Inflammatory macrophage (primary cell): ENCODE measurements around the gene CAMKK2.
"Not testable (repeated sequence)": the region's sequence is repeated elsewhere in the genome, so short reads cannot be mapped to it uniquely, and the experiment has no call there.

Experiments used
- DNase-seq, 2 donors: peaks; one replicate each; pipeline ENCODE4 v3.0.0-alpha.2; 2020 to 2022

Gene CAMKK2

GRCh38 chr12:121245031-121245430 lies 51.5 kb downstream of the CAMKK2 start:
- DNase-seq: no peak

DNA sequence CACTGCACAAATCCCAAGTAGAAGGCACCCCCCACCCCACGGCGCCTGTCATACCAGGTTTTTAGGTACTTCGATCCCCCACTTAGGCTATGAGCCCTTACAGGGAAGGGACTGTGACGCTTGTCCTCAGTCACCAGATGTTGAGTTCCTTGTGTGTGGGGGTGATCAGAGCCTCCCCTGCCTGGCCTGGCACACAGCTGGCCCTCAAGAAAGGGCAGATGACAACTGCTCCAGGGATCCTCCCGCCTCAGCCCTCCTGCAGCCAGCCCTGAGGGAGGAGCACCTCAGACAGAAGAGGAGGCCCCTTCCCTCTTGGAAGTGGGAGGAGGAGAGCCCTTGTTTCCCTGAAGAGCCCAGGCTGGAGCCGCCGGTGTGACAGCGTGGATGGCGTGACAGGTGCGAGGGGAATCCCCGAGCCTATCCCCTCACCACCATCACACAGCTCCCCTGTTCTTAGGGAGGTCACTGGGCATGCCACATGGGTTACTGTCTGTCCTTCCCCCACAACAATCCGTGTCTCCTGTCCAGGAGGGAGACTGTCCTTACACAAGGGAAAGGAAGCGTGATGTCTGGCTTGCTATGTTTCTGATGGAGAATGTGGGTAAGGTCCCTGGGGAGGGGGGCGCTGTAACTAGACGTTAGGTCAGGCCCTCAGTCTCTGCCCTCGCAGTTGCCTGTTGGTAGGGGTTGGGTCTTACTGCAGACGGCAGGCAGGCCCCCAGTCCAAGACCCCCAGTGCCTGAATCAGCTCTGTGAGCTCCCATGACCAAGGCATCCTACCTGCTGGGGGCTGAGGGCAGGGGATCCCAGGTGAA lies 55.1 kb downstream of the CAMKK2 start:
- peak; percentile 12 to 31 for DNase-seq

DNA sequence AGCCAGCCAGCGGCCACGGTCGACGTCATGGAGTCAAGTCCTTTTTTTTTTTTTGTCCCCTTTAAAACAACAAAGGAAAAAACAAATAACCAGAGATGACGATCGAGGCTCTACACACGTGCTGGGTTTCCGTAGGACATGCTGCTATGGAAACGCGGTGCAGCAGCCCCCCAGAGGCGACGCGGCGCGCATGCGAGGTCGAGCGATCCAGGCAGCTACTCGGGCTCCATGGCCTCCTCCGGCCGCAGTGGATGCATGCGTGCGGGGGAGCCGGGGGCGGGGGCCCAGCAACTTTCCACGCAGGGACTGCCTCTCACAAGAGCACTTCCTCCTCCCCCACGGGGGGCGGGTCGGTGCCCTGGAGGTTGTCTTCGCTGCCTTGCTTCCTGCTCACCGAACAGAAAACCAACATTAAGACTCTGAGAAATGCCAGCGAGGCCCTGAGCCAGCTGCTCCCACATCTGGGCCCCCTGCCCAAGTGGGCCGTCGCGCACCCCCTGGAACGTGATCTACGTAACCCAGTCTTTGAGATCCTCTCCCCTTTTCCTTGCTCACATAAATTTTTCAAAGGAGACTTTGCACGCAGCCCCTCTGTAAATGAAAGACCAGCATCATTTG lies 55.9 kb downstream of the CAMKK2 start:
- peak; percentile 63 to 83 for DNase-seq

- no peak for DNase-seq
Observed at GRCh38 chr12:121240062-121240420, 56.5 kb downstream of the CAMKK2 start.

DNA sequence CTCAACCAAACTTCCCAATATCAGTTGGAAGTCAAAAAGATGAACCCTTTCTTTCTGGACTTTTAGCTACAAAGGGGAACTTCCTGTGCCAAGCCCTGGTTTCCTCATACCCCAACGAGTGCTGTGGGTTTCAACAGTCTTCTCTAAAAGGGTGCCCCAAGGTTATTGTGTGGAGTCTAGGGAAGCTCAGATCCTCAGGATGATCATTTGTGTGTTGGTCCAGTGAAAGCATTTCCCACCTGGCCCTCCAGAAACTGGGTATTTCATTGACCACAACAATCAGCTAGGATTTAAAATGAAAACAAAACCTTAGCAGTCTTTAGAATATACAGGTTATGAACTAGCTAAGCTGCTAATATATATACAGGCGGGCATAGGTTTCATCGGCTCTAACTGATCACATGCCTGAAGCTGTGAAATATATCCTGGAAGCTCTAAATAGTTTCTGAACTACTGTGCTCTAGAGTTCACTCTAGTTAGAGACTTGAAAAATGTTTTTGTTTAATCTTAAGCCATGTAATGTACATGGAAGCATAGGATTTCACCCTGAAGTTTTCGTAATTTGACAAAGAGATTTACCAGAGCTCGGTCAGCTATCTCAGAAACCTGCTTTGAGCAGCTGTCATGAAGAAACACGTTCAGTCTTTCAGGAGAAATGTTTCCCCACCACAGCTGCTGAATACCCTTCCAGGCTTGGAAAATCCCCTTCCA lies 57.0 kb downstream of the CAMKK2 start:
- DNase-seq: peak; percentile 86 to 87

- peak in 1 of 2 donors; percentile 48 for DNase-seq
Observed at GRCh38 chr12:121238604-121239350, 57.7 kb downstream of the CAMKK2 start.

GRCh38 chr12:121238086-121238485 lies 58.4 kb downstream of the CAMKK2 start:
- no peak for DNase-seq

GRCh38 chr12:121237415-121237814 lies 59.1 kb downstream of the CAMKK2 start:
- DNase-seq: no peak

DNA sequence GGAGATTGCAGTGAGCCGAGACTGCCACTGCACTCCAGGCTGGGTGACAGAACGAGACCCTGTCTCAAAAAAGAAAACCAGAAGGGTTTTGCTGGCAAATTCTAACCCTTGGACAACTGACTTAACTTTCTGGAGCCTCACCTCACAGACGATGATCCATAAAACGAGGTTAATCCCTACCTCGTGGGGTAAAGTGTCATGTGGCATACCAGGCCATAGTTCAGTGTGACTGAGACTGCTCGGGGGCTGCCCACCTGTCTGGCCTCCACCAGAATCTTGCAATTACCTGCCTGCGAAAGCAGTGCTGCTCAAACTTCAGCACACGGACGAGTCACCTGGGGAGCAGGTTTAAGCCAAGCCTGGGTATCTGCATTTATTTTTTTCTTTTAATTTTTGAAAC lies 59.7 kb downstream of the CAMKK2 start:
- no peak for DNase-seq

GRCh38 chr12:121233628-121234020 lies 62.9 kb downstream of the CAMKK2 start:
- no peak for DNase-seq

GRCh38 chr12:121232977-121233627 lies 63.4 kb downstream of the CAMKK2 start:
- no peak for DNase-seq

DNA sequence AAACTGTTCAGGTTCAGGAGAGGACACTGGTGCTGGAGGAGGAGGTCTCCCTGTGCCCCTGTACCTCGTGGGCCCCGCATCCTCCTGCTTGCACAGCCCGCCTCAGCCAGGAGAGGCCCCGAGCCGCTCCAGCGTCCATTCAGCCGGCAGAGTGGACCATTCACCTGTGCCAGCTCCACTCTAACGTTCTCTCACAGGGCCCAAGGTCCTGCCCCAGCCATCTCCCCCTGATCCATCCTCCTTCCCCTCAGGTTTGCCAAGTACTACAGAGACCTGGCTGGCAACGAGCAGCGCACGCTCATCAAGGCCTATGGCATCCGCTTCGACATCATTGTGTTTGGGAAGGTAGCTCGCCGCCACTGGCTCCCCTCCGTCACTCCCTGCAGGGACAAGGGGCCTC lies 64.3 kb downstream of the CAMKK2 start:
- DNase-seq: no peak

DNA sequence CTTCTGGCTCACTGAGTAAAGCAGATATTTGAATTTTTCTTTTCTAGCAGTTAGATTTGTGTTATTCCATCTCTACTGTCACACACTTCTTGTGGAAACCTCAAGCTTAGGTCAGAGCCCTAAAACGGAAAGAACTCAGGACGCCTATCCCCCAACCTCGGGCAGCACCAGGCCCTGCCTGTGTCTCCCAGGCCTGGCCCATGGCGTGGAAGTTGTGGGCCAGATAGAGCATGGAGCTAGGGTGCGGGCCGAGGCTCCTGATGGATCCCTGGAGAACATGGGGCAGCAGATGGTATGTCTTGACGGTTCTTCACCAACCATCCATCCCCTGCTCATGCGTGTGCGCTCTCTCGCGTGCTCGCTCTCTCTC lies 66.0 kb downstream of the CAMKK2 start:
- no peak for DNase-seq

DNA sequence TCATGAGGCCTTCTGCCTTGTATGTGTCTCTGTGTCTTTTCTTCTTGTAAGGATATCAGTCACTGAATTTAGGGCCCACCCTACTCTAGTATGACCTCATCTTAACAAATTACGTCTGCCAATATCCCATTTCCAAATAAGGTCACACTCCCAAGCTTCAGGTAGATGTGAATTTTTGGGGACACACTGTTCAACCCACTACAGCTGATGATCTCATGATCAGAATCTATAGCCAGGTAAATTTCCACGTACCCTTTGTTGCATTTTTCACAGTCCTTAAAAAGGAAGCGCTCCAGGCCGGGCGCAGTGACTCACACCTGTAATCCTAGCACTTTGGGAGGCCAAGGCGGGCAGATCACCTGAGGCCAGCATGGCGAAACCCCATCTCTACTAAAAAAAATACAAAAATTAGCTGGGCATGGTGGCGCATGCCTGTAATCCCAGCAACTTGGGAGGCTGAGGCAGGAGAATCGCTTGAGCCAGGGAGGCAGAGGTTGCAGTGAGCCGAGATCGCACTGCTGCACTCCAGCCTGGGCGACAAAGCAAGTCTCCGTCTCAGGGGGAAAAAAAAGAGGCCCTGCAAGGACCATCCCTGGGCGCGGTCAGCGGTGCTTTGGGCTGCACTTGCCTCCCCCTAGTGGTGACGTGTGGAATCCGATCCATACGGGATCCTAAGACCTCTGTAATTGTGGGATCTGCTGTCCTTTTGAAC lies 66.5 kb downstream of the CAMKK2 start:
- DNase-seq: peak; percentile 76 to 77

DNA sequence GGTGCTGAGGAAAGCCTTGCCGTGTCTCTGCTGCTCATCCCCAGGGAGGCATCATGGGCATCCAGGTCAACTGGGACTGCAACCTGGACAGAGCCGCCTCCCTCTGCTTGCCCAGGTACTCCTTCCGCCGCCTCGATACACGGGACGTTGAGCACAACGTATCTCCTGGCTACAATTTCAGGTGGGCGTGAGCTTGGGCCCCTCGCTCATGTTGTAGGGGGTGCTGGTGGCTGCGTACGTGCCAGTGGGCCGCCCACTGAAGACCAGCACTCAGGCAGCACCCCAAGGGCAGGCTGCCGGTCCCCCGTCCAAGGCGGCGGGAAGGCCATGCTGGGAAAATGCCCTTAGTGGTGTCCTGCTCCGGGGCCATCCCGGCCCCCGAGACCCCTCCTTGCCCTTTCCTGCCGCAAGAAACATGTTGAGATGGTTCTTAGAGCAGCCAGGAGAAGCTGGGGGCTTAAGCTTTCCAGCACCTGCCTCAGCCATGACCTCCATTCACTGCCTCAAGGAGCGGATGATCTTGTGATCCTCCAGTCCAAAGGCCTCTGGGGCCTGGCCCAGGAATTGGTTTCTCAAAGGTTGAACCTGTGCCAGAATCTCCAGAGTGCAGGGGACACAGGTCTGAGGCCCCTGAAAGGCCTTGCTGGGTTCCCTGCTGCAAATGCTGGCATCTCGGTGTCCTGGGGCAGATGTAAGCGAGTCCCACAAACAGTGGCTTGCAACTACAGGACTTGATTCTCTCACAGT lies 67.4 kb downstream of the CAMKK2 start:
- DNase-seq: no peak

DNA sequence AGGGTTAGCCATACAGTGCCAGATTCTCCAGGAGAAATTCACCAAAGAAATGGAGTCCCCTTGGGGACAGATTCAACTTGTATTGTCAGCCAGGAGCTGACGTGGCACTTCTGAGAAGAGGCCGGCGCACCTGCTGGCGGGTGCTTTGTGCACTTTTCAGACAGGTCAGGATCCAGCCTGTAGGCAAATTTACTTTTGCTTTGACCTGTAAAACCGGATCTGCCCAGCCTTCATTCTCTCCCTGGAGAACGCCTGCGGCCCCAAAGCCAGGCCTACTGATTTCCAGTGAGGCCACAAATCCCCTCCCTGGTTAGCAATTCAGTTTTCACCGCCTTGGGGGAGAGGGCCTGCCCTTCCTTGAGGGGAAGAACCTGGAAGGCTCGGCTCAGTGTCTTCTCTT lies 69.2 kb downstream of the CAMKK2 start:
- DNase-seq: no peak

DNA sequence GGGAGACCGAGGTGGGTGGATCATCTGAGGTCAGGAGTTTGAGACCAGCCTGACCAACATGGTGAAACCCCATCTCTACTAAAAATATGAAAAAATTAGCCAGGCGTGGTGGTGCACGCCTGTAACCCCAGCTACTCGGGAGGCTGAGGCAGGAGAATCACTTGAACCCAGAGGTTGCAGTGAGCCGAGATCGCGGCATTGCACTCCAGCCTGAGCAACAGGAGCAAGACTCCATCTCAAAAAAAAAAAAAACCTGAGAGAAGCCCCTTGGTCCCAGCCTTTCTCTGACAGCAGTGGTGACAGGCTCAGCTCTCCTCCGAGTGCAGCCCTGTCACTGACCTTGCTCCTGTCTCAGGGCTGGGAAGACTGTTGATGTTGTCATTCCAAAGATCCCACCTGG lies 69.6 kb downstream of the CAMKK2 start:
- DNase-seq: not testable (repeated sequence)

GRCh38 chr12:121226399-121226798 lies 70.1 kb downstream of the CAMKK2 start:
- DNase-seq: no peak

GRCh38 chr12:121224591-121224990 lies 71.9 kb downstream of the CAMKK2 start:
- no peak for DNase-seq

- peak in 1 of 2 donors; percentile 20 for DNase-seq
Observed at GRCh38 chr12:121223292-121224285, 72.9 kb downstream of the CAMKK2 start.
